Measurements from ENCODE around the gene LSM5.
"Not testable (repeated sequence)": the region's sequence is repeated elsewhere in the genome, so short reads cannot be mapped to it uniquely, and the experiment has no call there.

The LSM5 gene

GRCh38 chr7:32506266-32507054 is 16.3 kb upstream of the LSM5 start:
- no peak for DNase-seq

- DNase-seq: no peak
Measured at GRCh38 chr7:32502728-32503127, 12.5 kb upstream of the LSM5 start.

GRCh38 chr7:32501522-32501921 is 11.3 kb upstream of the LSM5 start:
- DNase-seq: no peak

- DNase-seq: no peak
Measured at GRCh38 chr7:32500922-32501341, 10.8 kb upstream of the LSM5 start.

GRCh38 chr7:32500216-32500615 is 10.0 kb upstream of the LSM5 start:
- DNase-seq: not testable (repeated sequence)

- not testable (repeated sequence) for DNase-seq
Measured at GRCh38 chr7:32499755-32500154, 9.6 kb upstream of the LSM5 start.

GRCh38 chr7:32496052-32496813 is 6.1 kb upstream of the LSM5 start:
- peak in 3 of 58 donors; percentile 39 to 68 (median 42) for DNase-seq

GRCh38 chr7:32495298-32496051 is 5.3 kb upstream of the LSM5 start, which contains the start of gene AVL9:
TSS of gene AVL9 (plus strand) at chr7:32495489. CDS start at chr7:32495710, 221 bp downstream.
- peak; percentile 57 to 99 (median 97) for DNase-seq

- DNase-seq: no peak
Measured at GRCh38 chr7:32494946-32495297, 4.7 kb upstream of the LSM5 start.

- DNase-seq: no peak
Measured at GRCh38 chr7:32489788-32490126, 423 bp downstream of the LSM5 start.

GRCh38 chr7:32481921-32482320 is 8.3 kb downstream of the LSM5 start:
- no peak for DNase-seq

- DNase-seq: no peak
Measured at GRCh38 chr7:32481176-32481575, 9.0 kb downstream of the LSM5 start.

- peak in 5 of 58 donors; percentile 0 to 19 (median 3) for DNase-seq
Measured at GRCh38 chr7:32479574-32480200, 10.5 kb downstream of the LSM5 start.

- no peak for DNase-seq
Measured at GRCh38 chr7:32477649-32477980, 12.6 kb downstream of the LSM5 start.

GRCh38 chr7:32476816-32477648 is 13.1 kb downstream of the LSM5 start:
- no peak for DNase-seq

- no peak for DNase-seq
Measured at GRCh38 chr7:32474008-32474407, 16.2 kb downstream of the LSM5 start.

- no peak for DNase-seq
Measured at GRCh38 chr7:32472015-32472414, 18.2 kb downstream of the LSM5 start.

GRCh38 chr7:32470871-32471270 is 19.3 kb downstream of the LSM5 start:
- no peak for DNase-seq

GRCh38 chr7:32470004-32470403 is 20.2 kb downstream of the LSM5 start:
- not testable (repeated sequence) for DNase-seq

- not testable (repeated sequence) for DNase-seq
Measured at GRCh38 chr7:32464641-32465416, 25.4 kb downstream of the LSM5 start.
